Activated T-helper 1 cell treated with anti-CD3 and anti-CD28 coated beads, Interleukin-12 subunit alpha, Interleukin-12 subunit beta, Interleukin-2, Interleukin-4 antibody, amounts not matched to agents 30 ng/mL and 10 ng/mL and 1 ng/mL, durations not matched to agents 14 hours and 24 hours and 36 hours (primary cell): ENCODE measurements around the gene GREB1L. TPM values are rescaled to one million over a fixed set of nuclear protein-coding genes. Genes with fewer than 3 reads are reported as not detected.

Experiments used
- DNase-seq: peaks from one replicate; pipeline ENCODE4 v3.0.0; 2021; ENCODE audit warnings: low spot score
- H3K27ac Mint-ChIP-seq: one replicate; pipeline ENCODE4 v1.8.0; 2021; ENCODE audit warnings: mild to moderate bottlenecking, mixed read lengths
- H3K27me3 Mint-ChIP-seq: one replicate; pipeline ENCODE4 v1.8.0; 2022; ENCODE audit warnings: mild to moderate bottlenecking, moderate library complexity, mixed read lengths; ENCODE audit not compliant: insufficient read depth
- H3K36me3 Mint-ChIP-seq: one replicate; pipeline ENCODE4 v1.8.0; 2021; ENCODE audit warnings: low read depth, mixed read lengths
- H3K4me1 Mint-ChIP-seq: one replicate; pipeline ENCODE4 v1.8.0; 2021; ENCODE audit warnings: low read depth, mixed read lengths
- H3K4me3 Mint-ChIP-seq: one replicate; pipeline ENCODE4 v1.8.0; 2021; ENCODE audit warnings: mild to moderate bottlenecking, moderate library complexity, mixed read lengths
- H3K9me3 Mint-ChIP-seq: one replicate; pipeline ENCODE4 v1.8.0; 2021; ENCODE audit warnings: mixed read lengths
- intact Hi-C: fragments of 100-400 bp; cut with micrococcal nuclease; formaldehyde crosslinking; loops from one replicate; pipeline ENCODE4 v1.15.1; 2024
- total RNA-seq: library from RNA; stranded (reverse); gene quantifications from 2 replicates; pipeline ENCODE4 v1.2.3, GENCODE V29; 2022

The GREB1L gene
- total RNA-seq, 1 donor from 2014 or later = not detected

DNA sequence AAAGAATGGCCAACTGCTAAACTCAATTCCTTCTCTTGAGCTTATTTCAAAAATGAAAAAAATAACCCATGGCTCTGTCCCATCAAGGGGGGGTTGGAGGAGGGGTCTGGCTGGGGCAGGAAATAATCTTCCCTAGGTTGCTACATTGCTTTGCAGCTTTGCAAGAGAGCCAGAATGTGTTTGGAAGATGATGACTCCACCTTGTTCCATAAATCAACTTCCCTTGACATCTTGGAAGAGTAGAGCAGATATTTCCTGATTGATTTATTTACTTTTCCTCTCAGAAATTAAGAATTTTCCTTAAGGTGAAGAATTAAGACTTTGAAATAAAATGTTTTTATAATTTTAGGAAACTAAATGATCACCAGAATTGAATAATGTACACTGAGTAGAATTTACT, 317.2 kb downstream of the GREB1L start:
- no peaks in the 10 kb centered on the region for H3K27me3 Mint-ChIP-seq
- H3K27ac Mint-ChIP-seq = no peak overlapping the region
- H3K4me3 Mint-ChIP-seq = no peak overlapping the region
- H3K36me3 Mint-ChIP-seq = peaks cover 28% of the 10 kb centered on the region
- H3K4me1 Mint-ChIP-seq = no peaks in the 10 kb centered on the region
- intact Hi-C loops = no loop called here
- H3K9me3 Mint-ChIP-seq = no peaks in the 10 kb centered on the region
- DNase-seq = no peak

DNA sequence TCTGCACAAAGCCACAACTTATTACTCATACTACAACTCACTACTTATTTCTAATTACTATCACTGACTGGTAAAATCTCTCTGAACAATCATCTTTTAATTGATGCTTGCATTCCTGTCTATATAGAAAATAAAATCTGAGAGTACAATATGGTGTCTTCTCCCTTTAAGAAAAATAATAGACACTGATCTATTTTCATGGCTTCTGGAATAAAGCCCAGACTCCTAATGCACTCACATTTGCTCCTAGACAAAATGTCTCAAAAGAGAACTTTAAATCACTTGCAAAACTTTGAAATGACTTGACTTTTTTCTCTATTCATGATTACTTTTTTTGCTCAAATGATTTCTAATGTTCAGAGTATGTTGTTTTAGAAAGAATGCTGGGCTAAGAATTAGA, 329.7 kb downstream of the GREB1L start:
- Mint-ChIP-seq H3K36me3 (peaks cover 38% of the 10 kb centered on the region), H3K9me3 (no peaks in the 10 kb centered on the region), H3K27ac (no peak overlapping the region), H3K4me3 (no peak overlapping the region), H3K4me1 (no peaks in the 10 kb centered on the region), H3K27me3 (no peaks in the 10 kb centered on the region)
- DNase-seq = no peak
- intact Hi-C loops = no loop called here

Other genes with a start within 250 kb of the GREB1L start
- gene ROCK1, start 130.4 kb upstream of the GREB1L start, total RNA-seq = 58.6 and 62.1 TPM in 2 replicates